HG03442 (cell line): ENCODE measurements around the gene SLC24A3.
A peak's percentile ranks its signal among the peaks of the same experiment; 100 is the strongest.
"Not testable (repeated sequence)": the region's sequence is repeated elsewhere in the genome, so short reads cannot be mapped to it uniquely, and the experiment has no call there.

Experiments used
- ATAC-seq: cut with Tn5 transposase; IDR thresholded peaks from one replicate; pipeline ENCODE4 v1.9.1; 2021; ENCODE audit warnings: mild to moderate bottlenecking, moderate library complexity; ENCODE audit not compliant: unreplicated experiment

SLC24A3 gene

DNA sequence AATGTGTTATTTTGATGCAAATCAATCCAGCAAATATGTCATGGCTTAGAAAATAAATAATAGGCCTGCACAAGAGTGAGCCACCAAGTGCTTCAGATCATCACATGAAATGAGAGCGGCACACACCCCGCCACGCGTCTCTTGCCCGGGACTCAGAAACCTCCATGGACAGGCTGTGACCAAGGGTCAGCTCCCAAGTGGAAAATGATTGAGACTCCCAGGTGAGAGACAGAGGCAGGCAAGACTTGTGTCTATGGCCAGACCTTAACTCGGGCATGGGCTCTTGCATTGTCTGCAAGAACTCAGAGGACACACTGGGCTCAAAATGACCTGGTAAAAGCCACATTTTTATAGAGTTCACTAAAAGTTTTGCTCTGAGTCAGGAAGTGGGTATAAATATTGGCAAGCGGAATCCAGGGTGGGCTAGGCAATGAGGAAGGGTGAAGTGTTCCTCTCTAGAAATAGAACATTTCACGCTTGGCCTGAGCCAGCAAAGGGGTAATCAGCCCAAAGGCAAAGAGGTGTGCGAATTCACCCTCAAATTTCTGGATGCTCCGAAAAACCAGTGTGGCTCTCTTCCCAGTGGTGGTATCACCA lies 514.9 kb downstream of the SLC24A3 start:
- ATAC-seq: no peak

GRCh38 chr20:19729672-19730071 lies 517.2 kb downstream of the SLC24A3 start:
- ATAC-seq: no peak

DNA sequence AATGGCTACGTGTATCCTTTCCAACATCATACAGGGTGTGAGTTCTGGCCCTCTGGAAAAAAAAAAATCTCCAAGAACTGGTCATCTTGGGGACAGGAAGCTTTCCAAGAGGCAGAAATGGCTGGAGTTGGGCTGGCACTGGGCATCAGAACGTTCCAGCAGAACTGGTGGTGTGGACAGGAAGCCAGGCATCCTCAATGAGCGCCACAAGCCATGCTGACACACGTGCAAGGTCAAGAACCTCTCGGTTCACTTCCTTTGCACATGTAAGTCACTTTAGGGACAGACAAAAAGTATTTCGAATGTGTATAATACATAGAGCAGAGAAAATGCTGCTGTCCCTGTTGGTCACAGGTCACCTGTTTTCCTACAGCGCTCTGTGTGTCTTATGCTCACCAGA lies 518.3 kb downstream of the SLC24A3 start:
- no peak for ATAC-seq

GRCh38 chr20:19734811-19735210 lies 522.4 kb downstream of the SLC24A3 start:
- ATAC-seq: no peak

GRCh38 chr20:19735446-19735845 lies 523.0 kb downstream of the SLC24A3 start:
- ATAC-seq: no peak

DNA sequence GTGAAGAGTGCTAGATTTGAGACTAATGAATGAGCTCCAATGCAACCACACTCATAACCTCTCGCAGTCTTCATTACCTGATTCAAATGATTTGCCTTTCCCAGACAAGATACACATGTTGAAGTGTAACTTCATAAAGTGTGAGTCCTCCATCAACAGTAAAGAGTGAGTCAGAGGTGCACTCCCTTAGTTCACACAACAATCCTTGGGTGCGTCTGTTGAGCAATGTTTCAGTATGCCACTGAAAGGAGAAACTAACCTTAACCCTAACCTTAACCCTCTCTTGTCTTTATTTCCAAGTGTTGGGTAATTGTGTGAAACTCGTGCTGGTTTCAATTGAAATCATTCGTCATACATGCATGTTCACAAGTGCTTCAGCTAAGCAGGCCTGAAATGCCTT lies 524.6 kb downstream of the SLC24A3 start:
- peak; percentile 61 for ATAC-seq

GRCh38 chr20:19738951-19739350 lies 526.5 kb downstream of the SLC24A3 start:
- ATAC-seq: no peak

DNA sequence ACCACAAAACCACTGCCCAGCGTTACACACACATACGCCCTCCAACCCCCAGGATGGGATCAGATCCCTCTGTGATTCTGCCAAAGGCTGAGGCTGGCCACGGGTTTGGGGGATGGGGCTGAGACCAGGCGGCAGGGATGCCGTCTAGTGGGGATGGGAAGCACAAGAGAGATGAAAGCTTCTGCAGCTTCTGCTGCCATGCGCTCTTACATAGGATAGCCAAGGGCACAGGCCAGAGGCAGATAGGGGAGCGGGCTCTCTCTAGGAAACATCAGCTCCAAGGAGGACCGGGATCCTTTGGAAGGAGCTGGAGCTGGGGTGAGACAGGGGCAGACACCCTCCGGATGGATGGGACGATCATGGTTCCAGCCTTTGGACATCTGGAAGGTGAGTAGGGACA lies 526.9 kb downstream of the SLC24A3 start:
- ATAC-seq: no peak

- no peak for ATAC-seq
Measured at GRCh38 chr20:19740512-19740911, 528.1 kb downstream of the SLC24A3 start.

GRCh38 chr20:19741924-19742323 lies 529.5 kb downstream of the SLC24A3 start:
- no peak for ATAC-seq

GRCh38 chr20:19742974-19743639 lies 530.7 kb downstream of the SLC24A3 start:
- no peak for ATAC-seq

DNA sequence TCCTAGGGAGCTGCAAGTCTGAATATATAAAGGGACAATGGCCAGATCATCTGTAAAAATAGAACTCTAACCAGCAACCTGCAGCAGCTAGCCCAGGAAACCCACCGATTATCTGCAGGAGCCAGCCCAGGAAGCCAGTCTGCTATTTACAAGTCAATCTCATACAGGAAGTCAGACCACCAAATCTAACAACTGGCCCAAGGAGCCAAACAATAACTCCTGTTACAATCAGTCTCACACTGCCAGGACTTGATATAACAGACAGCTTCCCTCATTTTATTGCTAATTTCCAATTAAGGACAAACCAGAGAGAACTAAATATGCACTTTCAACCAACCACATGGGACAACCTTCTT lies 531.2 kb downstream of the SLC24A3 start:
- ATAC-seq: no peak

DNA sequence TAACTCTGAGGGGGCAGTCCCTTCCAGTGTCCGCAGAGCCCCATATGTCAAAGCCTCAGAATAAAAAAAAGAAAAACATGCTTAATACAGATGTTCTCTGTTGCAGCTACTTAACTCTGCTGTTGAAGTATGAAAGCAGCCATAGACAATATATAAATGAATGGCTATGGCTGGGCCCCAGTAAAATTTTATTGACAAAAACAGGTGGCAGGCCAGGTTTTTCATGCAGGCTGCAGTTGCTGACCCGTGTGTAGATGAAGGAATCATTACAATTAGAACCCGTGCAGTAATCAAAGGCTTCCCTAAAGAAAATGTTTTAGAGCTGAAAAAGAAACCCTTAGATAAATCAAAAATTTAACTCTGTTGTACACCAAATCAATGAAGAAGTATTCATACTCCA lies 532.7 kb downstream of the SLC24A3 start:
- ATAC-seq: no peak

- no peak for ATAC-seq
Measured at GRCh38 chr20:19745584-19745983, 533.1 kb downstream of the SLC24A3 start.

- ATAC-seq: no peak
Measured at GRCh38 chr20:19746396-19746795, 534.0 kb downstream of the SLC24A3 start.

DNA sequence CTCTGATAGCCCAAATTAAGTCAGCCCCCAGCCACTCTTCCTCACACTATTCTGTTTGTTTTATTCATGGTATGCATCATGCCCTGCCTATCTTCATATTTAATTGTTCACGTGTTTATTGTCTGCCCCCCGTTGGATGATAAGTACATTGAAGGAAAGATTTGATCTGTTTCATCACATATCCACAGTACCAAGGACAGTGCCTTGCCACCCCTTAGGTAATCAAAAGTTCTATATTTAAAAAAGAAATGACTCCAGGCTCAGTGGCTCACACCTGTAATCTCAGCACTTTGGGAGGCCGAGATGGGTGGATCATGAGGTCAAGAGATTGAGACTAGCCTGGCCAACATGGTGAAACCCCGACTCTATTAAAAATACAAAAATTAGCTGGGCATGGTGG lies 535.5 kb downstream of the SLC24A3 start:
- ATAC-seq: no peak

DNA sequence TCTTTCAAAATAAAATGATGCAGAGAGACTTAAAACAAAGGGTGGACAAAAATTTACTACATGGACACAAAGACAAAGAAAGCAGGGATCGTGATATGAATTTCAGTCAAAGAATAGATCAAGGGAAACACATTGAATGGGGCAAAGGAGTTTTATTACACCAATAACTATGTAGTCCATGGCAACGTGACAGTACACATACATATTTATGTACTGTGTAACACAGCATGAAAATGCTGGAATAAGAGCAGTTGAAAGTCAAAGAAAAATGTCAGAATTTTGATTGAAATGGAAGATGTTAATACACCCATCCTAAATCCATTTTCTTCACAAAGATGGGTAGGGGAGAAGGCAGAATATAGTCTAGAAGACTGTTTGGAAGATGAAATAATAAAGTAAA lies 536.2 kb downstream of the SLC24A3 start:
- ATAC-seq: no peak

DNA sequence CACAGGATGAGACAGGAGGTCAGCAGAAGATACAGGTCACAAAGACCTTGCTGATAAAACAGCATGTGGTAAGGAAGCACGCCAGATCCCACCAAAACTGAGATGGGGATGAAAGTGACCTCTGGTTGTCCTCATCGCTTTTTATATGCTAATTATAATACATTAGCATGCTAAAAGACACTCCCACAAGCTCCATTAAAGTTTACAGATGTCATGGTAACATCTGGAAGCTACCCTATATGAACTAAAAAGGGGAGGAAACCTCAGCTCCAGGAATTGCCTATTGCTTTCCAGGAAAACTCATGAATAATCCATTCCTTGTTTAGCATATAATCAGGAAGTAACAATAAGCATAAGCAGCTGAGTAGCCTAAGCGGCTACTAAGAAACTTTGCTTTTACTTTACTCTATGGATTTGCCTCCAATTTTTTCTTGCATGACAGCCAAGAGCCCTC lies 537.2 kb downstream of the SLC24A3 start:
- ATAC-seq: no peak

- ATAC-seq: no peak
Measured at GRCh38 chr20:19750101-19750606, 537.7 kb downstream of the SLC24A3 start.

- no peak for ATAC-seq
Measured at GRCh38 chr20:19750907-19751636, 538.6 kb downstream of the SLC24A3 start.

GRCh38 chr20:19754201-19754600 lies 541.8 kb downstream of the SLC24A3 start:
- not testable (repeated sequence) for ATAC-seq
